Breast epithelium (tissue), 3 donors: ENCODE data around the gene STARD13.

Experiments used
- POLR2A ChIP-seq: fragments of 450-650 bp; IDR thresholded peaks from one replicate; pipeline ENCODE4 v1.6.1; 2016; ENCODE audit warnings: antibody characterized with exemption, mild to moderate bottlenecking, moderate library complexity
- TF ChIP-seq, protein P1 (sequence below), 3 donors: fragments of 450-650 bp; IDR thresholded peaks; one replicate each; pipeline ENCODE4 v1.5.1; 2016 to 2017; ENCODE audit warnings: antibody characterized with exemption in 3 of 3, mild to moderate bottlenecking in 3 of 3, moderate library complexity in 3 of 3

DNA sequence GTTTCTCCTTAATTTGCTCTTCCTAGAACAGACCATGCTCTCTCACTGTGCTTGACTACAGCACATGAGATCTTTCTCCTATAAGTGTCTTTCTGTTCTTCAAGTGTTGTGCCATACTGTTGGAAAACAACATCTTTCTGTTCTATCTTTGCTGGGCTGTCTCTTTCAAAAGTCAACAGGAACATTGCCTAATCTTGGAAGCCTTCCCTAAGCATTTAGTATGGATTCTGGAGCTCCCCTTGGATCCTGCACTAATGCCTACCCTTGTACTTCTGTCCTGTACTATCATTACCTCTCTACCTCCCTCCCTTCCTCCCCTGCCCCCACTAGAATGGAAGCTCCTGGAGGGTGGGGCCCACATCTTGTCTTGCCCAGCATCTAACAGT, 26.8 kb downstream of the STARD13 start:
- TF ChIP-seq, protein P1, sequence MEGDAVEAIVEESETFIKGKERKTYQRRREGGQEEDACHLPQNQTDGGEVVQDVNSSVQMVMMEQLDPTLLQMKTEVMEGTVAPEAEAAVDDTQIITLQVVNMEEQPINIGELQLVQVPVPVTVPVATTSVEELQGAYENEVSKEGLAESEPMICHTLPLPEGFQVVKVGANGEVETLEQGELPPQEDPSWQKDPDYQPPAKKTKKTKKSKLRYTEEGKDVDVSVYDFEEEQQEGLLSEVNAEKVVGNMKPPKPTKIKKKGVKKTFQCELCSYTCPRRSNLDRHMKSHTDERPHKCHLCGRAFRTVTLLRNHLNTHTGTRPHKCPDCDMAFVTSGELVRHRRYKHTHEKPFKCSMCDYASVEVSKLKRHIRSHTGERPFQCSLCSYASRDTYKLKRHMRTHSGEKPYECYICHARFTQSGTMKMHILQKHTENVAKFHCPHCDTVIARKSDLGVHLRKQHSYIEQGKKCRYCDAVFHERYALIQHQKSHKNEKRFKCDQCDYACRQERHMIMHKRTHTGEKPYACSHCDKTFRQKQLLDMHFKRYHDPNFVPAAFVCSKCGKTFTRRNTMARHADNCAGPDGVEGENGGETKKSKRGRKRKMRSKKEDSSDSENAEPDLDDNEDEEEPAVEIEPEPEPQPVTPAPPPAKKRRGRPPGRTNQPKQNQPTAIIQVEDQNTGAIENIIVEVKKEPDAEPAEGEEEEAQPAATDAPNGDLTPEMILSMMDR (IDR thresholded peaks at IDR 0.05), result no peak
- no peak for TF ChIP-seq POLR2A
